NCI-H82 treated with DMSO at 0.1 percent for 48 hours (cell line): ENCODE results near the gene LARGE1.

Source experiments
- DNase-seq: peaks from one replicate; lab custom pipeline; 2025; ENCODE audit not compliant: unreplicated experiment; lab: John Stamatoyannopoulos, UW

The LARGE1 gene

DNA sequence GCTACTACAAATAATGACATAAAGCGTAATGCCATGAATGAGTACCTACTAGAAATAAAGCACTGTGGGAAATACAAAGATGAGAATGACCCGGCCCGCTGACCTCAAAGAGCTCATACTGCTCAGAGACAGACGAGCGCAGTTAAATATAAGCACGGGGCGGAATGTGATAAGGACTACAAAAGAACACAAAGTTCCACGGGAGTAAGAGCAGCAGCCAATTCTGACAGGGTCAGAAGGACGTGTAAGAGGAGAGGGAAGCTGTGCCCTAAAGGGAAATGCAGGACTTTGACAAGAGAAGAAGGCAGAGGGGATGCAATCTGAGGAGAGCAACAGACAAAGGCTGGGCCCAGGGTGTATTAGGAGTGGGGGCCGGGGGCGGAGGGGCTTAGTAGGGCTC lies 314.6 kb downstream of the LARGE1 start:
- no peak for DNase-seq

- DNase-seq: no peak
These were observed 315.1 kb downstream of the LARGE1 start for GRCh38 chr22:33605221-33605620.

DNA sequence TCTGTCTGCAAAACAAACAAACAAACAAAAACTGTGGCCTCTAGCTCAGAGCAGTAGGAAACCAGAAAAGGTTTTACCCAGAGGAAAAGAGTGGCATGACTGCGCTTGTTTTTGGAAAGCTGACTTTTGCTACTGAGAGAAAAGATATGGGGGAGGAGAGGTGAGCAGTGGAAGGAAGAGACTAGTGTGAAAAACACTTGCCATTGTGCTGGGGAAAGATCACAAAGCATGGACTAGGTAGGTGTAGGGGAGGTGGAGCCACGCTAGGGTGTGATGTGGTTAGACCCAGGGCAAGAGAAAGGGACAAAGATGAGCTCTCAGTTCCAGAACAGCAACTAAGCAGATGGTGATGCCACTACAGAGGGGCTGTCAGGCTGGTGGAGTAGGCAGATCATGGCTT lies 319.2 kb downstream of the LARGE1 start:
- no peak for DNase-seq

DNA sequence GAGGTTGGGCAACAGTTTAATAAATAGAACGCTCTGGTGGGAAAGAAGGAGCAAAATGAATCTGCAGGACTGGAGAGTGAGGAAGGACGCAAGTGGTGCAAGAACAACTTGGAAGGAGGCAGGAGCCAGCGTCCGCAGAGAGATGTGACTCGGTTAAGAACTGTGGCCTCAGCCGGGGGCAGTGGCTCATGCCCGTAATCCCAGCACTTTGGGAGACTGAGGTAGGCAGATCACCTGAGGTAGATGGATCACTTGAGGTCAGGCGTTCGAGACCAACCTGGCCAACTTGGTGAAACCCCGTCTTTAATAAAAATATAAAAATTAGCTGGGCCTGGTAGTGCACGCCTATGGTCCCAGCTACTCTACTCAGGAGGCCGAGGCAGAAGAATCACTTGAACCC lies 319.7 kb downstream of the LARGE1 start:
- no peak for DNase-seq

DNA sequence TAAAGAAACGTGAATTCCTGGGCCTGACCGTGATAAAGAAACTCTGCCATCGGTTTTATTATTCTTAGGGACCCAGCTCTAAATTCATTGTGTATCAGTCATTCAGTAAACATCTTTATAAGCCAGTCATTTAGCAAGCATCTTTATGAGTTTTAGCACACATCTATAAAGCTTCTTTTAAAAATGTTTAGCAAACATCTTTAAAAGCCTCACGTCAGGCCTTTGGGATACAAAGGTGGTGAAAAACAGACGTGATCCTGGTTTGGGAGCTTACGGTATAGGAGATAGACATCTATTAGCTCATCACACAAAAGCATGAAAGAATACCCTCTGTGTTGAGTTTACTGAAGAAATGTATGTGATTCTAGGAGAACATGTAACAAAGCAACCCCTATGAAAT lies 320.2 kb downstream of the LARGE1 start:
- no peak for DNase-seq

- no peak for DNase-seq
These were observed 320.7 kb downstream of the LARGE1 start for GRCh38 chr22:33599596-33599995.

GRCh38 chr22:33598821-33599220 lies 321.5 kb downstream of the LARGE1 start:
- DNase-seq: no peak

- no peak for DNase-seq
These were observed 322.8 kb downstream of the LARGE1 start for GRCh38 chr22:33597274-33597985.

GRCh38 chr22:33593818-33594217 lies 326.5 kb downstream of the LARGE1 start:
- peak; percentile 14 for DNase-seq

GRCh38 chr22:33591946-33592345 lies 328.3 kb downstream of the LARGE1 start:
- DNase-seq: no peak

DNA sequence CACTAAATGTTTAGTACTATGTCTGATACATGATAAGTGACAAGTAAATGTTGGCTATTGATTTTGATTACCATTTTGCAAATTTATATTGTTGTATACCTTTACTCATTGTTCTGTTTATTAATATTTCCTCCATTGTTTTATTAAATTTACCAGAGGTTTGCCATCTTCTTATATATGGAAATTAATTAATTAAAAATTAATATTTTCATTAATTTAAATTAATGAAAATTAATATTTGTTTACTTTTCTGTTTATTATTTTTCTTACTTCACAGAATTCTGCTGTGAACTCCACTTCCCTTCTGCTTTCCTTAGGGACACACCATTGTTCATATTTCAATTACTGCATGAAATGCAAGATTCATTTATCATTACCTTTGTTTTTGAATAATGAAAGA lies 331.0 kb downstream of the LARGE1 start:
- no peak for DNase-seq

DNA sequence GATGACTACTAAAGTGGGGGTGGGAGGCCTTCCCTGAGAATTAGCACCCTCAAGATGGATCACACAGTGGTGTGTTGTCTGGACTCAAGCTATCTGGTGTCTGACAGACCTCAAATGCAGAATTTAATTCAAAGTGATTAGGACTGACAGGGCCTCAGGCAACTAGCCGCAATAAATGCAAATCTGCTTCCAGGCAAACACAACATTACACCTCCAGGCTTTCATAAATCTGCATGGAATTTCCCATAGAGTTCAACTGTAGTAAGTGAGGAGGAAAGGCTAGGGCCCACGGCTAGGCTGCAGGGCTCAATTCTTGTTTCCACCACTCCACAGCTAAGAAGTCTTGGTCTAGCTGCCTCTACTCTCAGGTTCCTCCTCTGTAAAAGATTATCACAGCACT lies 331.4 kb downstream of the LARGE1 start:
- DNase-seq: no peak

DNA sequence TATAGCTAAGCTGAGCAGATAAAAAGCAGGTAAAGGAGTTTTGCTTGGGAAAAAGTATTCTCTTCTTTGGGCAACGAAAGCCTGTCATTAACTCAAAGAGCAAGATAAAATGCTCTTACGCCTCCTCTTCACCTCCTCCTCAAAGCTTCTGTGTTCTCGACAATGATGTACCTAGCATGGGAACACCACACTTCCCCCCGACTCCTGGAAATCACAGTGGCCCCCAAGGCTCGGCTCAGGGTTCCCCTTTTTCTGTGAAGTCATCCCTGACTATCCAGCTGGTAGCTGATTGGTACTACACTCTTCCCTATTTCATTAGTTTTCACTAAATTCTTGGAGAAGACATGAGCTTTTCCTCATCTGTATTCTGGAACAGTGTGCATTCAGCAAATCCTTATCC lies 336.1 kb downstream of the LARGE1 start:
- no peak for DNase-seq

- DNase-seq: no peak
These were observed 337.4 kb downstream of the LARGE1 start for GRCh38 chr22:33582822-33583400.

DNA sequence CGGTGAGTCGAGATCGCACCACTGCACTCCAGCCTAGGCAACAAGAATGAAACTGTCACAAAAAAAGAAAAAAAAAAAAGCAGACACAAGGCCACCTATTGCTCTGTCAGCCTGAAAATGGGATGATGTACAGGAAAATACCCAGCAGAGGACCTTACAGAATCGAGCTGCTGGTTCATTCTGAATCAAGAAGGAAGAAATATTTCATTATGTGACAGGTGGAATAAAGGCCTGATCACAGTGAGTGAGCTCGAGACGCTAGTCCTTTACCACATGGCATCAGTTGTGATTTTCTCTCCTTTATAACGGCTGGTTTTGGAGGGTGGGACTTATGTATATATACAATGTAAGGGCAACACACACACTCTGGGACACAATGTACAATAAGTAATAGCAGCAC lies 340.0 kb downstream of the LARGE1 start:
- DNase-seq: no peak

DNA sequence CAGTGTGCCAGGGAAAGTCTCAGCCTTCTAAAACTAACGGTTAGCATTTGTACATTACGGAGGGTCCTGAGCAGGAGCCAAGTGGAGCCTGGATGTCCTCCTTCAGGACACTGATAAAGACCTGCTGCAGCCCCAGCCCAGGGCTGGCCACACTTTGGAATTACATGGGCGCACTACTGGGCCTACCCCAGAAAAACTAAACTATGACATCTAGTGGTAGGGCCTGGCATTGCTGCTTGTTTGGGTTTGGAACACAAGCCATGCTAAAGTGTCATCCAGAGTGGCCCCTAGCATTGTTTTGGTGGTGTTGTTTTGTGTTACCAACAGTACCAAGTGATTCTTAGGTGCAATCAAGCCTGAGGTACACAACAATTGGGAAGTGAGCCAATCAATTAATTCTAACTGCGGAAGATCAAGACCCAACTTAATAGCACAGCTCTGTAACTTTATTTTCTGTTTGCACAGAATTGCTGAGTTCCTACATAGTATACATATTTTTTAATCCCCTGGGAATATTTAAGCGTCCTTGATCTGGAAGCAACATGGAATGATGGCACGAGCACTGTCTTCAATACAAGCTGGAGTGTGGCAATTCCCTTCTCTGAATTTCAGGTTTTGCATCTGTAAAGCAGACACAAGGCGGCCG lies 340.7 kb downstream of the LARGE1 start:
- peak; percentile 4 for DNase-seq

DNA sequence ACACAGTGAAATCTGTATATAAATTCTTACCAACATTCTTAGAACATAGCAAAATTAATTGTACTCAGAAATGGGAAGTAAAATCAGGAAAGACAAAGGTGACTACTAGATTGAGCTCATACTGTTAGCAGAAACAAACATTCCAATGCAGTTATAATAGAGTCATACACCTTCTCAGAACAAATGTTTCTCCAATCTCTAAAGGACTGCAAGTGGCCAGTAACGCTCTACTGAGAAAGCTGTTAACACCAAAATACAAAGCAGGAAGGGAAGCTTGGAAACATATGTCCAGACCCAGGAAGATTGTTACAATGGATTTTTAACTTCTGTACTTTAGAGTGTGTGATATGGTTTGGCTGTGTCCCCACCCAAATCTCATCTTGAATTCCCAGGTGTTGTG lies 341.5 kb downstream of the LARGE1 start:
- DNase-seq: no peak

DNA sequence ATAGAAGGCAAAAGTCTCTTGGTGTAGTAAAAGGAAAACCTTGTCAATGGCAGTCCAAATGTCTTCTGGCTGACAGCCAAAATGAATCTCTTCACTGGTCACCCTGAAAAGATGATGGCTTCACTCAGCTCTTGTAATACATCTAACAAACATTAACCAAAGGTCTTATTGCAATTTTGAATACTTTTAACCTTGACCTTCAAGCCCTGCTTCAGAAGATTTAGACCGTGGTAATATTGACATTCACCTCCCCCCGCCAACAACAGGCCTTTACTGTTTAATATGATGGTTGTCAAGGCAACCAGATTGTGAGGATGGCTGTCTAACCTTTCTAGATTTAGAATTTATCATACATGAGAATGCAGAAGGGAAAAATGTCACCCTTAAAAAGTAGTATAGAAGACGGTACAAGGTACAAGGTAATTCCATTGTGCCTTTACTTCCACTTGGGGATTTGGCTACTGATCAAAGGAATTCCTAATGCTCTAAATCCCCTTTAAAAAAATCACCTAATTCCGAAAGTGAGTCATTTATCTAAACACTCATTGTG lies 342.3 kb downstream of the LARGE1 start:
- no peak for DNase-seq

DNA sequence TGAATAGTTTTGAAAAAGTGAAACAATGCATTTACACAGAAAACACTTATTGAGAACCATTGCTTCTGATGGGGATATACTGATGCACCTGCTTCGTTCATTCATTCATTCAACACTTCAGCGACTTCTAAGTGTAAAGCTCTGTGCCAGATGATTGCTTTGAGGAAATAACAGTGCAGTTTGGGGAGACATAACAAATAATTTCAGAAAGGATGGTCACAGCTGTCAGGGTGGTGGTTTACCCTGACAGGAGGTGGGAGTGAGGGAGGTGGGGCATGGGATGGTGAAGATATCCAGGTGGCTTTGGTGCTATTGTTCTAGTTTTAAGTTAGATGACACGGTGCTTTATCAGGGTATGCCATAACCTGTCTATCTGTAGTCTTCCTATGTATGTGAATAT lies 344.1 kb downstream of the LARGE1 start:
- no peak for DNase-seq

GRCh38 chr22:33575771-33576170 lies 344.5 kb downstream of the LARGE1 start:
- no peak for DNase-seq

DNA sequence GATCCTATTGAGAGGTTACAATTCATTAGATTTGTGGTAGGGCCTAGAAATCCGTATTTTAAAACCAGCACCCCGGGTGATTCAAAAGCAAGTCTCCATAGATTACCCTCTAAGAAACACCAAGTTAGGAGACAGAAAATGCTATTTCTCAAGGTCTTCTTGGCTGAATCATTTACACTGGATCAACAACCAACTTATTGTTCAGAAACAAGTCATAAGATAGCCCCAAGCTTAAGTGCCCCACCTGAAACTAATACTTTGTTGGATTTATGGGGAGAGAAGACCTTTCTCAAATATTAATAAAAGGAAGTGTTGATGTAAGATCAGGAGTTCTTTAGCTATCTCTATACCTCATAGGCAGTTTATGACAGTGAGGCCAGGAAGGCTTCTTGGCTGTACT lies 345.2 kb downstream of the LARGE1 start:
- no peak for DNase-seq

DNA sequence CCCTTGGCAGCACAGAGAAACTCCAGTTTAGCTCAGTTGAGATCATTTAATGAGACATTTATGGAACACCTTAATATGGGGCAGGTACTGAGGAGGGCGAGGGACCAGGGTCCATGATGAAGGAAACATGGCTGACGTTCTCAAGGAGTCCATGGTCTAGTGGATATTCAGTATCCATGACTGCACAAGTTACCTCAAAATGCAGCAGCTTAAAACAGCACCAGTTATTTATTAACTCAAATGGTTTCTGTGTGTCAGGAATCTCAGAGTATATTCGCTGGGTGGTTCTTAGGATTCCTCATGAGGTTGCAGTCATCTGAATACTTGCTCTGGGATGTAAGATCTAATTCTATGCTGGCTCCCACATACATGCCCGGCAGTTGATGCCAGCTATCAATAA lies 346.8 kb downstream of the LARGE1 start:
- DNase-seq: no peak
